GM12891 (cell line): Measurements from ENCODE around the gene MED26.

Experiments used
- POLR2A ChIP-seq: IDR thresholded peaks from 2 replicates; pipeline ENCODE4 v1.6.1; 2011; ENCODE audit warnings: low read depth, low read length, control low read depth
- POLR2AphosphoS5 ChIP-seq: IDR thresholded peaks from 2 replicates; pipeline ENCODE4 v1.6.1; 2011; ENCODE audit warnings: low read depth, low read length, control low read depth
- POU2F2 ChIP-seq: IDR thresholded peaks from 2 replicates; pipeline ENCODE4 v1.6.1; 2011; ENCODE audit warnings: low read depth, mild to moderate bottlenecking, control low read depth, low read length, moderate library complexity
- TAF1 ChIP-seq: IDR thresholded peaks from 2 replicates; pipeline ENCODE4 v1.6.1; 2011; ENCODE audit warnings: low read depth, low read length, control low read depth

- TF ChIP-seq POLR2A (no peak), TAF1 (no peak), POLR2AphosphoS5 (no peak), POU2F2 (no peak)
Observed at GRCh38 chr19:16544473-16545231, 83.4 kb downstream of the MED26 start.
